ENCODE data around the gene COX19.
"Not testable (repeated sequence)": the region's sequence is repeated elsewhere in the genome, so short reads cannot be mapped to it uniquely, and the experiment has no call there.

The COX19 gene

DNA sequence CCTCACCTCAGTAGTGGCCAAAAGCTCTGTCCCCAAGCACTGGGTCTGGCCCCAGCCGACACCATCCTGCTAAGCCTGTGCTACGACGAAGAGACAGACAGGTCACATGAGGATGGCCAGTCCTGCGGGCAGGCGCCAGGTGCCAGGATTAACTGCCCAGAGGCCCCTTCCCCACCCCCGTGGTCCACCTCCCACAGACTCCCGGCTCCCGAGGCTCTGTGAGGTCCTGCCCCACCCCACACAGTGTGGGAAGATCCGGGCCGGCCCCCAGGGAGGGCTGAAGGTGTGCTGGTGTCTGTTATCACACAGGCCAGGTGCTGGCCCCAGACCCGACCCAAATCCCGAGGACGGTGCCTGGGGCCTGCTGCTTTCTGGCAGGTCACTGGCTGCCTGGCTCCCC is 34.9 kb upstream of the COX19 start:
- DNase-seq = no peak

GRCh38 chr7:1009747-1010146 is 34.4 kb upstream of the COX19 start:
- no peak for DNase-seq

DNA sequence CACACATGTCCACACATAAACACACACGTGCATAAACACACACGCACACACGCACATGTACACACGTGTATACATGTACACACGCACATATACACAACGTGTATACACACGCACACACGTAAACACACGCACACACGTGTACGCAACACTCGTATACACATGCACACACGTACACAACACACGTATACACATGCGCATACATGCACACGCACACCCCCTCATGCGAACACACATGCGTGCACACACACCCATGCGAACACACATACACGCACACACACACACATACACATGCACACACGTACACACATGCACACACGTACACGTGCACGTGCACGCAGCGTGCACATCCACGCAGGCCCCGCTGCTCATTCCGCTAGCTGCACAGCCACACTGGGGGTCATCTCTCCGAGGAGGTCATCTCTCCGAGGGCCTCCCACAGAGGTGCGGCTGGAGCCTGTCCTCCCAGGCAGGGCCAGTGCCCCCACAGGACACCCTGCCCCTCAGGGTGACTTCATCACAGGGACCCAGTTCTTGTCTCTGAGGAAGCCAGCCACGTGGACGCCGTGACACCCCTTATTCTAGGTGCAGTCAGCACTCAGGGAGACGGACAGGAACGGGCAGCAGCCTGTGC is 33.5 kb upstream of the COX19 start:
- no peak for DNase-seq

DNA sequence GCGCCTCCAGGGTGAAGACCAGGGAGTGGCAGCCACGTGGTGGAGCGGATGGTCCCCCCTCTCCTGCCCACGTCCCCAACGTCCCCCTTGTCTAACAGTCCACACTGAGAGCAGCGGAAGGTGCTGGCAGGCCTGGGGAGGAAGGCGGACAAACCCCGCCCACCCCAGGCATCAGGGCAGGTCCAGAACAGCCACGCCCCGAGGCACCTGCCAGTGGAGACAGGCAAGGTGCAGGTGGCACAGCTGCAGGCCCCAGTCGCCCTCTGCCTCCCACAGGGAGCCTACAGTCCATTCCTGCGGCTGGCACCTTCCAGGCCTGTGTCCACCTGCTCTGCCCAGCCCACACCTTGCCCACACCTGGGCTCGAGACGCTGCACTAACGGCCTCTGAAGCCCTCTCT is 32.6 kb upstream of the COX19 start:
- DNase-seq = no peak

DNA sequence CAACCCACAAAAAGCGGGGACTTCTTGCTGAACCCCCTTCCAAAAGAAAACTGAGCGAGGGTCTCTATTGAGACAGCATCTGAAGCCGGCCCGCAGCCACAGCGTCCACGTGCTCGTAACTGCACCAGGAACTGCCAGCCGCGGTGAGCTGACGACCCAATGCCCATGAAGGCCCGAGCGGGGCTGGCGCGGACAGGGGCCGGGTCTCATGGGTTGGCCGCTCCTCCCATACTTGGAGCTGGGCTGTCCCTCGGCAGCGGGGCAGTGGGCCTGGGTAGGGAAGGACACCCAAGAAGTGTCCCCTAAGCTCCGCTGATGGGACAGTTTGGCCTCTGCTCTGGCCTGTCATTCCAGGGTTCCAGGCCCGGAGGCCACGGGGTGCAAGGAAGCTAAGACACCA is 30.0 kb upstream of the COX19 start:
- no peak for DNase-seq

- DNase-seq = no peak
Observed at GRCh38 chr7:1004018-1004852, 28.9 kb upstream of the COX19 start.

DNA sequence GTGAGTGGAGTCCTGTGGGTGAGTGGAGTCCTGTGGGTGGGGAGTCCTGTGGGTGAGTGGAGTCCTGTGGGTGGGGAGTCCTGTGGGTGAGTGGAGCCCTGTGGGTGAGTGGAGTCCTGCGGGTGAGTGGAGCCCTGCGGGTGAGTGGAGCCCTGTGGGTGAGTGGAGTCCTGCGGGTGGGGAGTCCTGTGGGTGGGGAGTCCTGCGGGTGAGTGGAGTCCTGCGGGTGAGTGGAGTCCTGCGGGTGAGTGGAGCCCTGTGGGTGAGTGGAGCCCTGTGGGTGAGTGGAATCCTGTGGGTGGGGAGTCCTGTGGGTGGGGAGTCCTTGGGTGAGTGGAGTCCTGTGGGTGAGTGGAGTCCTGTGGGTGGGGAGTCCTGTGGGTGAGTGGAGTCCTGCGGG is 27.1 kb upstream of the COX19 start:
- DNase-seq = not testable (repeated sequence)

DNA sequence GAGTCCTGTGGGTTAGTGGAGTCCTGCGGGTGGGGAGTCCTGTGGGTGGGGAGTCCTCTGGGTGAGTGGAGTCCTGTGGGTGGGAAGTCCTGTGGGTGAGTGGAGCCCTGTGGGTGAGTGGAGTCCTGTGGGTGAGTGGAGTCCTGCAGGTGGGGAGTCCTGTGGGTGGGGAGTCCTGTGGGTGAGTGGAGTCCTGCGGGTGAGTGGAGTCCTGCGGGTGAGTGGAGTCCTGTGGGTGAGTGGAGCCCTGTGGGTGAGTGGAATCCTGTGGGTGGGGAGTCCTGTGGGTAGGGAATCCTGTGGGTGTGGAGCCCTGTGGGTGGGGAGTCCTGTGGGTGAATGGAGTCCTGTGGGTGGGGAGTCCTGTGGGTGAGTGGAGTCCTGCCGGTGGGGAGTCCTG is 26.7 kb upstream of the COX19 start:
- not testable (repeated sequence) for DNase-seq

DNA sequence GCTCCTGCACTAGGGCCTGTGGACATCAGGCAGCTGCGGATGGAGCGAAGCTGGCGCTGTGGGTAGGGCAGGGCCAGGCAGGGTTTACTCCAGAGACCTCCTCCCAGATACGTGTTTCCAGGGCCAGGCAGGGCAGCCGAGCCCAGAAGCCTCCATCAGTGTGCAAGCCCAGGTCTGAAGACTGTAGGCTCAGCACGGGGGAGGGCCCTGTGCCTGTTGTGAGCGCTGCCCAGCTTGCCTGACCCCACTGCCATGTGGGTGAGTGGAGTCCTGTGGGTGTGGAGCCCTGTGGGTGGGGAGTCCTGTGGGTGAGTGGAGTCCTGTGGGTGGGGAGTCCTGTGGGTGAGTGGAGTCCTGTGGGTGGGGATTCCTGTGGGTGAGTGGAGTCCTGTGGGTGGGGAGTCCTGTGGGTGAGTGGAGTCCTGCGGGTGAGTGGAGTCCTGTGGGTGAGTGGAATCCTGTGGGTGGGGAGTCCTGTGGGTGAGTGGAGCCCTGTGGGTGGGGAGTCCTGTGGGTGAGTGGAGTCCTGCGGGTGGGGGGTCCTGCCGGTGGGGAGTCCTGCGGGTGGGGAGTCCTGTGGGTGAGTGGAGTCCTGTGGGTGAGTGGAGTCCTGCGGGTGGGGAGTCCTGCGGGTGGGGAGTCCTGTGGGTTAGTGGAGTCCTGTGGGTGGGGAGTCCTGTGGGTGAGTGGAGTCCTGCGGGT is 25.9 kb upstream of the COX19 start:
- DNase-seq = not testable (repeated sequence)

GRCh38 chr7:999941-1000935 is 24.9 kb upstream of the COX19 start:
- no peak for DNase-seq

- no peak for DNase-seq
Observed at GRCh38 chr7:999149-999879, 24.0 kb upstream of the COX19 start.

DNA sequence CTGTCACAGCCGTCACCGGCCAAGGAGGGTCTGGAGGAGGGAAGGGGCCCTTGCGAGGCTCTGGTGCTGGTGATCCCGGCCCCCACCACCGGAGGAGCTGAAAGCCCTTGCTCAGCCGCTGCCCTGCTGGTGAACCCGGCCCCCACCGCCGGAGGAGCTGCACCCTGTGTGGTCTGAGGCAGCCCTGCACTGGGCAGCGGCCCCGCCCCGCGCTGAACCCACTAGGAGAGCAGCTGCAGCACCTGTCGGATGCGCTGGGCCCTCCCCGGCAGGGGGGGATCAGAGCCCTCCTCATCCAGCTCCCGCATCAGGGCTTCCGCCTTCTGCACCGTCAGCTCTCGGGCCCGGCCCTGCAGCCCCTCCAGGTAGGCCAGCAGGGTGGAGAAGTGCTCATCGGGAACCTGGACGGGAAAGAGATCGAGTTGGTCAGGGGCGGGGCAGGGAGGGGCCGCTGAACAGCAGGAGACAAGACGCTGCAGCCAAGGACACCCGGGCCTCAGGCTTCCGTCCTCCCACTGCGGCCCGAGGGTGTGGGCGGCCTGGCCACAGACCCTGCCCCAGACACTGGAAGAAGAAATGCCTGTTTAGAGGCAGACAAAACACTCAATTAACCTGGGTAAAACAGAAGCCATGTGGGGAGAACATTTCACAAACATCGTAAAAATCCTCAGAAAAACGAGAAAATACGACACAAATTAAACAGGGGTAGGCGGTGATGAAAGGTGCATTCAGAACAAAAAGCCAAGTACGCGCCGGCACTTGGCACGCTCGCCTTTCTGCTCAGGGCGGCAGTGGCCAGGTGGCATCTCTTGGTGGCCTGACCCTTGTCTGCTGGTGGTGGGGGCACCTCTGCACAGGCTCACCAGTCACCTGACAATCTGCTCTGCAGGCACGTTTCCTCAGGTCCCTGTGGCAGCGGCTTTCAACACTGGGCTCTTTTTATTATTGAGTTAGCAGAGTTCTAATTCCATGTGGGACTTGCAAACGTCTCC is 22.4 kb upstream of the COX19 start:
- peak; percentile 39 to 90 (median 85) for DNase-seq

DNA sequence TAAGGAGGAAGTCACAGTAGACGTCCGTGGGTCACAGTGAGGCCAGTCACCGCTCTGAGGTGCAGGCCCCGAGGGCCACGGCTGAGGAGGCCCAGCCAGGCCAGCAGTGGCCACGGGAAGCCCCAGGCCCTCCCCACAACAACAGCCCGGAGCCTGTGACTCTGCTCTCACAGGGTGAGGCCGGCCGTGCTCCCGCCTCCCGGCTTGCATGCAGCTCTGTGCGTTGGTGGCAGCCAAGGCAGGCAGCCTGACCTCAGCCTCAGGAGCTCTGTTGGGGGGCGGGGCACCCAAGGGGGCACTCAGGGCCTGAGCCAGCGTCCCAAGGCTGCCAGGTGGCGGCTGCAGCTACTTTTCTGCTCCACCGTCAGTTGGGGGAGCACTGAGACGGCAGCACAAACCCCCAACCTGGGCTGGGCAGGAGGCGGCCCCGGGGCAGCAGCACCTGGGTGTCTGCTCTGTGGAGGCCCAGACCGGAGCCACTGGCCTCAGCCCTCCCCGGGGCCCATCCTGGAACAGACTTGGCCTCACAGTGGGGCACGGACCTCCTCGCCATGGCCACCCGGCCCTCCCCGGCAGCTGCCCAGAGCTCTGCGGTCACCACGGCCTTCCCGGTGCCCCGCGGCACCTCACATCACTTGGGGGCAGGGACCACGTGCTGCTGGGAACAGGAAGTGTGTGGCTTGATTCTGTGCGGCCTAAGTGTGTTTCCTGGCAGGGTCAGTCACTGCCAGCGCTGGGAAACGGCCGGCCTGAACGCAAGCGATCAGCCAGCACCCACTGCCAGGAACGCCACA is 20.9 kb upstream of the COX19 start:
- no peak for DNase-seq

GRCh38 chr7:995571-995970 is 20.2 kb upstream of the COX19 start:
- DNase-seq = no peak

GRCh38 chr7:994592-995308 is 19.4 kb upstream of the COX19 start:
- DNase-seq = no peak

GRCh38 chr7:992709-993607 is 17.6 kb upstream of the COX19 start:
- peak; percentile 90 to 96 (median 90) for DNase-seq

DNA sequence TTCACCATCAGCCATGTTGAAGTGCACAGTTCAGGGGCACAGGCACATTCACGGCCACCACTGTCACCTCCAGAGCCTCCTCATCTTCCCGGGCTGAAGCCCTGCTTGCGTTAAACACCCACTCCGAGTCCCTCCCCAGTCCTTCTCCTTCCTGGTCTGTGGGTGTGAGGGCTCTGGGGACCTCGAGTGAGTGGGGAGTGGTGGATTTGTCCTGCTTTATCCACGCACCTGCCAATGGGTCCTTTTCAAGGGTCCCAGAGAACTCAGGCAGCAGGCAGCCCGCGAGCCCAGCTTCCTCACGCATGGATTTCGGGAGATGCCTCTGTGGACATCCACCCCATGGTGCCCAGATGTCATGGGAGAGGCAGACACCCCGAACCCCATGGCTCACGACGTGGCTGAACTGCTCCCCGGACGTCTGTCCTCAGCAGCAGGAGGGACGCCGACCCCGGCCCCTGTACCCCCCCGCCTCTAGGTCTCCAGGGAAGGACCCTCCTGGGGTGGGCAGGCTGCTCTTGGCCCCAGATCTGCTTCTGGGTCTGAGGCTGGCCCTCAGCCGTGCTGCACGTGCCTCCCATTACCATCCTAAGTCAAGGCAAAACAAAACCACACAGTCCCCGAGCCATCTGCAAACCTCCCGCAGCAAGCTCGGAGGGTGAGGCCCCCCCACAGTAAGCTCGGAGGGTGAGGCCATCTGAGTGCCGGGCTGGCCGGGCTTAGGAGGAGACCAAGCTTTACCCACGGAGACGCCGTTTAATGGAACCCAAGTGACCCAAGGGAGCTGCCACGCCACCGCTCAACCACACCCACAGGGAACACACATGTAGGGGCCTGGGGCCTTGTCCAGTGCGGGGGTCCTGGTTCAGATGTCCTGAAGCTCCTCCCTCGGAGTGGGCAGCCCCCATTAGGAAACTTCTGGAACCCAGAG is 16.6 kb upstream of the COX19 start:
- DNase-seq = no peak

Data from NCI-H1417 (cell line).